SK-N-SH treated with all-trans-retinoic acid at 6 μM for 48 hours (cell line): ENCODE measurements around the gene PNO1.

ENCODE experiments used
- ARNTL ChIP-seq: fragments of 450-650 bp; formaldehyde crosslinking; IDR thresholded peaks from 2 replicates; pipeline ENCODE4 v1.5.0; 2020; ENCODE audit warnings: low read depth, mild to moderate bottlenecking, moderate library complexity, borderline replicate concordance
- ESRRG ChIP-seq: fragments of 250-450 bp; sonication (Bioruptor Pico); IDR thresholded peaks from 2 replicates; pipeline ENCODE4 v1.6.1; 2021; ENCODE audit warnings: mild to moderate bottlenecking
- GLIS3 ChIP-seq: fragments of 250-450 bp; sonication (Bioruptor Pico); IDR thresholded peaks from 2 replicates; pipeline ENCODE4 v1.5.0; 2020; ENCODE audit warnings: mild to moderate bottlenecking, moderate library complexity
- PPARA ChIP-seq: fragments of 250-450 bp; sonication (Bioruptor Pico); IDR thresholded peaks from 2 replicates; pipeline ENCODE4 v1.5.0; 2020; ENCODE audit warnings: mild to moderate bottlenecking, borderline replicate concordance
- RARB ChIP-seq: fragments of 250-450 bp; sonication (Bioruptor Pico); IDR thresholded peaks from 2 replicates; pipeline ENCODE4 v1.8.0; 2021; ENCODE audit warnings: mild to moderate bottlenecking, moderate library complexity
- ZFP3 ChIP-seq: fragments of 250-450 bp; sonication (Bioruptor Pico); IDR thresholded peaks from 2 replicates; pipeline ENCODE4 v1.5.0; 2020; ENCODE audit warnings: mild to moderate bottlenecking, moderate library complexity
- ZFP30 ChIP-seq: fragments of 450-650 bp; formaldehyde crosslinking; IDR thresholded peaks from 2 replicates; pipeline ENCODE4 v1.5.0; 2022; ENCODE audit warnings: mild to moderate bottlenecking, moderate library complexity
- ZNF565 ChIP-seq: fragments of 450-650 bp; formaldehyde crosslinking; conservative IDR thresholded peaks from 2 replicates; pipeline ENCODE4 v1.5.0; 2020; ENCODE audit warnings: low read depth, mild to moderate bottlenecking, moderate library complexity
- ZNF8 ChIP-seq: fragments of 450-650 bp; formaldehyde crosslinking; IDR thresholded peaks from 2 replicates; pipeline ENCODE4 v1.5.0; 2020; ENCODE audit warnings: mild to moderate bottlenecking, moderate library complexity
- TF ChIP-seq, protein P1 (sequence below): fragments of 250-450 bp; sonication (Bioruptor Pico); IDR thresholded peaks from 2 replicates; pipeline ENCODE4 v1.8.0; 2020; ENCODE audit warnings: mild to moderate bottlenecking, moderate library complexity, borderline replicate concordance
- TF ChIP-seq, protein P2 (sequence below): fragments of 250-450 bp; sonication (Bioruptor Pico); IDR thresholded peaks from 2 replicates; pipeline ENCODE4 v1.8.0; 2021; ENCODE audit warnings: low read depth, mild to moderate bottlenecking, moderate library complexity, borderline replicate concordance
- TF ChIP-seq, protein P3 (sequence below): fragments of 250-450 bp; sonication (Bioruptor Pico); IDR thresholded peaks from 2 replicates; pipeline ENCODE4 v1.5.0; 2020; ENCODE audit warnings: mild to moderate bottlenecking, moderate library complexity
- TF ChIP-seq, protein P4 (sequence below): fragments of 250-450 bp; sonication (Bioruptor Pico); IDR thresholded peaks from 2 replicates; pipeline ENCODE4 v1.5.1; 2021; ENCODE audit warnings: mild to moderate bottlenecking, moderate library complexity
- TF ChIP-seq, protein P5 (sequence below): fragments of 250-450 bp; sonication (Bioruptor Pico); IDR thresholded peaks from 2 replicates; pipeline ENCODE4 v1.5.1; 2020; ENCODE audit warnings: low read depth, mild to moderate bottlenecking, moderate library complexity

DNA sequence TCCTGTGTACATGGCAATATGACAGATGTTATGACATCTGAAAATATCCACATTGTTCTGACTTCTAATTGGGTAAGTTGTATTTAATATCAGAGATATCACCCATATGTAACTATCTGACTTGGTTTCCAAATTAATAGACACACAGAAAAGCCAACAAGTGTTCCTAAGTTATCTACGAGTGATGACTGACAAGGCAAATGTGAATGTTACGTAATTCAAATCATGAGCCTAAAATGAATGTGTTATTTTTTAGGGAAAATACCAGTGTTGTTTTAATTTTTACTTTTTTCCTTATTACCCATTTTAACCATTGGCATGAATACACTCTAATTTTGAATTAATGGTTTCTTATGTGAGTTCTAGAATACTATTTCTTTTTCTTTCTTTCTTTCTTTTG is 15.8 kb upstream of the PNO1 start:
- TF ChIP-seq ARNTL, result no peak
- TF ChIP-seq RARB, result no peak
- TF ChIP-seq, protein P1, sequence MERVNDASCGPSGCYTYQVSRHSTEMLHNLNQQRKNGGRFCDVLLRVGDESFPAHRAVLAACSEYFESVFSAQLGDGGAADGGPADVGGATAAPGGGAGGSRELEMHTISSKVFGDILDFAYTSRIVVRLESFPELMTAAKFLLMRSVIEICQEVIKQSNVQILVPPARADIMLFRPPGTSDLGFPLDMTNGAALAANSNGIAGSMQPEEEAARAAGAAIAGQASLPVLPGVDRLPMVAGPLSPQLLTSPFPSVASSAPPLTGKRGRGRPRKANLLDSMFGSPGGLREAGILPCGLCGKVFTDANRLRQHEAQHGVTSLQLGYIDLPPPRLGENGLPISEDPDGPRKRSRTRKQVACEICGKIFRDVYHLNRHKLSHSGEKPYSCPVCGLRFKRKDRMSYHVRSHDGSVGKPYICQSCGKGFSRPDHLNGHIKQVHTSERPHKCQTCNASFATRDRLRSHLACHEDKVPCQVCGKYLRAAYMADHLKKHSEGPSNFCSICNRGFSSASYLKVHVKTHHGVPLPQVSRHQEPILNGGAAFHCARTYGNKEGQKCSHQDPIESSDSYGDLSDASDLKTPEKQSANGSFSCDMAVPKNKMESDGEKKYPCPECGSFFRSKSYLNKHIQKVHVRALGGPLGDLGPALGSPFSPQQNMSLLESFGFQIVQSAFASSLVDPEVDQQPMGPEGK, result no peak
- no peak for TF ChIP-seq ZFP3
- no peak for TF ChIP-seq ZFP30 (CRISPR knock-in tag)
- TF ChIP-seq, protein P2, sequence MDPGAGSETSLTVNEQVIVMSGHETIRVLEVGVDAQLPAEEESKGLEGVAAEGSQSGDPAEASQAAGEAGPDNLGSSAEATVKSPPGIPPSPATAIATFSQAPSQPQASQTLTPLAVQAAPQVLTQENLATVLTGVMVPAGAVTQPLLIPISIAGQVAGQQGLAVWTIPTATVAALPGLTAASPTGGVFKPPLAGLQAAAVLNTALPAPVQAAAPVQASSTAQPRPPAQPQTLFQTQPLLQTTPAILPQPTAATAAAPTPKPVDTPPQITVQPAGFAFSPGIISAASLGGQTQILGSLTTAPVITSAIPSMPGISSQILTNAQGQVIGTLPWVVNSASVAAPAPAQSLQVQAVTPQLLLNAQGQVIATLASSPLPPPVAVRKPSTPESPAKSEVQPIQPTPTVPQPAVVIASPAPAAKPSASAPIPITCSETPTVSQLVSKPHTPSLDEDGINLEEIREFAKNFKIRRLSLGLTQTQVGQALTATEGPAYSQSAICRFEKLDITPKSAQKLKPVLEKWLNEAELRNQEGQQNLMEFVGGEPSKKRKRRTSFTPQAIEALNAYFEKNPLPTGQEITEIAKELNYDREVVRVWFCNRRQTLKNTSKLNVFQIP (CRISPR knock-in tag), result no peak
- TF ChIP-seq, protein P3, sequence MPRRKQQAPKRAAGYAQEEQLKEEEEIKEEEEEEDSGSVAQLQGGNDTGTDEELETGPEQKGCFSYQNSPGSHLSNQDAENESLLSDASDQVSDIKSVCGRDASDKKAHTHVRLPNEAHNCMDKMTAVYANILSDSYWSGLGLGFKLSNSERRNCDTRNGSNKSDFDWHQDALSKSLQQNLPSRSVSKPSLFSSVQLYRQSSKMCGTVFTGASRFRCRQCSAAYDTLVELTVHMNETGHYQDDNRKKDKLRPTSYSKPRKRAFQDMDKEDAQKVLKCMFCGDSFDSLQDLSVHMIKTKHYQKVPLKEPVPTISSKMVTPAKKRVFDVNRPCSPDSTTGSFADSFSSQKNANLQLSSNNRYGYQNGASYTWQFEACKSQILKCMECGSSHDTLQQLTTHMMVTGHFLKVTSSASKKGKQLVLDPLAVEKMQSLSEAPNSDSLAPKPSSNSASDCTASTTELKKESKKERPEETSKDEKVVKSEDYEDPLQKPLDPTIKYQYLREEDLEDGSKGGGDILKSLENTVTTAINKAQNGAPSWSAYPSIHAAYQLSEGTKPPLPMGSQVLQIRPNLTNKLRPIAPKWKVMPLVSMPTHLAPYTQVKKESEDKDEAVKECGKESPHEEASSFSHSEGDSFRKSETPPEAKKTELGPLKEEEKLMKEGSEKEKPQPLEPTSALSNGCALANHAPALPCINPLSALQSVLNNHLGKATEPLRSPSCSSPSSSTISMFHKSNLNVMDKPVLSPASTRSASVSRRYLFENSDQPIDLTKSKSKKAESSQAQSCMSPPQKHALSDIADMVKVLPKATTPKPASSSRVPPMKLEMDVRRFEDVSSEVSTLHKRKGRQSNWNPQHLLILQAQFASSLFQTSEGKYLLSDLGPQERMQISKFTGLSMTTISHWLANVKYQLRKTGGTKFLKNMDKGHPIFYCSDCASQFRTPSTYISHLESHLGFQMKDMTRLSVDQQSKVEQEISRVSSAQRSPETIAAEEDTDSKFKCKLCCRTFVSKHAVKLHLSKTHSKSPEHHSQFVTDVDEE (CRISPR knock-in tag), result no peak
- no peak for TF ChIP-seq ZNF8
- TF ChIP-seq ESRRG (CRISPR knock-in tag), result no peak
- no peak for TF ChIP-seq GLIS3 (CRISPR knock-in tag)
- TF ChIP-seq, protein P4, sequence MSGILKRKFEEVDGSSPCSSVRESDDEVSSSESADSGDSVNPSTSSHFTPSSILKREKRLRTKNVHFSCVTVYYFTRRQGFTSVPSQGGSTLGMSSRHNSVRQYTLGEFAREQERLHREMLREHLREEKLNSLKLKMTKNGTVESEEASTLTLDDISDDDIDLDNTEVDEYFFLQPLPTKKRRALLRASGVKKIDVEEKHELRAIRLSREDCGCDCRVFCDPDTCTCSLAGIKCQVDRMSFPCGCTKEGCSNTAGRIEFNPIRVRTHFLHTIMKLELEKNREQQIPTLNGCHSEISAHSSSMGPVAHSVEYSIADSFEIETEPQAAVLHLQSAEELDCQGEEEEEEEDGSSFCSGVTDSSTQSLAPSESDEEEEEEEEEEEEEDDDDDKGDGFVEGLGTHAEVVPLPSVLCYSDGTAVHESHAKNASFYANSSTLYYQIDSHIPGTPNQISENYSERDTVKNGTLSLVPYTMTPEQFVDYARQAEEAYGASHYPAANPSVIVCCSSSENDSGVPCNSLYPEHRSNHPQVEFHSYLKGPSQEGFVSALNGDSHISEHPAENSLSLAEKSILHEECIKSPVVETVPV, result no peak
- no peak for TF ChIP-seq ZNF565
- TF ChIP-seq, protein P5, sequence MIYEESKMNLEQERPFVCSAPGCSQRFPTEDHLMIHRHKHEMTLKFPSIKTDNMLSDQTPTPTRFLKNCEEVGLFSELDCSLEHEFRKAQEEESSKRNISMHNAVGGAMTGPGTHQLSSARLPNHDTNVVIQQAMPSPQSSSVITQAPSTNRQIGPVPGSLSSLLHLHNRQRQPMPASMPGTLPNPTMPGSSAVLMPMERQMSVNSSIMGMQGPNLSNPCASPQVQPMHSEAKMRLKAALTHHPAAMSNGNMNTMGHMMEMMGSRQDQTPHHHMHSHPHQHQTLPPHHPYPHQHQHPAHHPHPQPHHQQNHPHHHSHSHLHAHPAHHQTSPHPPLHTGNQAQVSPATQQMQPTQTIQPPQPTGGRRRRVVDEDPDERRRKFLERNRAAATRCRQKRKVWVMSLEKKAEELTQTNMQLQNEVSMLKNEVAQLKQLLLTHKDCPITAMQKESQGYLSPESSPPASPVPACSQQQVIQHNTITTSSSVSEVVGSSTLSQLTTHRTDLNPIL, result no peak
- TF ChIP-seq PPARA, result no peak
